Liver (tissue), 3 donors: ENCODE data around the gene HELZ2.

Experiments
- FOXA1 ChIP-seq: IDR thresholded peaks from 2 replicates; pipeline ENCODE4 v1.6.1; 2016; ENCODE audit warnings: antibody characterized with exemption
- GABPA ChIP-seq, 2 donors: IDR thresholded peaks in 1 of 2; conservative IDR thresholded peaks in 1 of 2; 2 replicates each; pipeline ENCODE4 v1.6.1; 2016; ENCODE audit warnings: antibody characterized with exemption in 2 of 2, mild to moderate bottlenecking in 1 of 2, moderate library complexity in 1 of 2
- TF ChIP-seq, protein P1 (sequence below): fragments of 150-350 bp; IDR thresholded peaks from 2 replicates; pipeline ENCODE4 v1.5.1; 2017; ENCODE audit warnings: improper control_type of control experiment, low read depth, low read length; ENCODE audit not compliant: missing input control
- TF ChIP-seq, protein P2 (sequence below): IDR thresholded peaks from 2 replicates; pipeline ENCODE4 v1.6.1; 2016; ENCODE audit warnings: antibody characterized with exemption
- TF ChIP-seq, protein P3 (sequence below): IDR thresholded peaks from 2 replicates; pipeline ENCODE4 v1.6.1; 2016; ENCODE audit warnings: antibody characterized with exemption
- donor health status: healthy.
- donor health status: healthy.

DNA sequence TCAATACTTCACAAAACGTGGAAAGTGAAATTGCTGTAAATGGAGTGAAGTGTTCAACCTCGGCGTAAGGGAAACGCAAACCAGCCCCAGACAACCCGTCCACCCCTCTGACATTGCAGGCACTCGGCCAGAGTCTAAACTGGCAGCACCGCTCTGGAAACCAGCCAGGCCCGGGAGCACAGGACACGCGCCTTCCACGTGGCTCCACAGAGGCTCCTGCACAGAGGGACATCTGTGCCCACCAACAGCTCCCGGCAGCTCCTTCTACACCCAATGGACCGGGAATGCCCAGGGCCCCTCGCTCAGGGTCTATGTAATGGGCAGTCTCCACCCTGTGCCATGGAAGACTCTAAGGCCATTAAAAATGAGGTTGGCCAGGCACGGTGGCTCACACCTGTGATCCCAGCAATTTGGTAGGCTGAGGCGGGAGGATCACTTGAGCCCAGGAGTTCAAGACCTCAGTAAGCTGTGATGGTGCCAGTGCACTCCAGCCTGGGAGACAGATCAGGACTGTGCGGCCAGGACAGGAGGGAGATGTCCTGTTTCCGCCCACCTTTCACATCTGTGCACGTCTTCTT, 3.4 kb upstream of the HELZ2 start:
- TF ChIP-seq, protein P1, sequence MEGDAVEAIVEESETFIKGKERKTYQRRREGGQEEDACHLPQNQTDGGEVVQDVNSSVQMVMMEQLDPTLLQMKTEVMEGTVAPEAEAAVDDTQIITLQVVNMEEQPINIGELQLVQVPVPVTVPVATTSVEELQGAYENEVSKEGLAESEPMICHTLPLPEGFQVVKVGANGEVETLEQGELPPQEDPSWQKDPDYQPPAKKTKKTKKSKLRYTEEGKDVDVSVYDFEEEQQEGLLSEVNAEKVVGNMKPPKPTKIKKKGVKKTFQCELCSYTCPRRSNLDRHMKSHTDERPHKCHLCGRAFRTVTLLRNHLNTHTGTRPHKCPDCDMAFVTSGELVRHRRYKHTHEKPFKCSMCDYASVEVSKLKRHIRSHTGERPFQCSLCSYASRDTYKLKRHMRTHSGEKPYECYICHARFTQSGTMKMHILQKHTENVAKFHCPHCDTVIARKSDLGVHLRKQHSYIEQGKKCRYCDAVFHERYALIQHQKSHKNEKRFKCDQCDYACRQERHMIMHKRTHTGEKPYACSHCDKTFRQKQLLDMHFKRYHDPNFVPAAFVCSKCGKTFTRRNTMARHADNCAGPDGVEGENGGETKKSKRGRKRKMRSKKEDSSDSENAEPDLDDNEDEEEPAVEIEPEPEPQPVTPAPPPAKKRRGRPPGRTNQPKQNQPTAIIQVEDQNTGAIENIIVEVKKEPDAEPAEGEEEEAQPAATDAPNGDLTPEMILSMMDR: no peak
- TF ChIP-seq FOXA1 (no peak), GABPA (IDR thresholded peaks at IDR 0.05 in 1 of 2, conservative IDR thresholded peaks at IDR 0.05 in 1 of 2) (no peak)
- TF ChIP-seq, protein P2, sequence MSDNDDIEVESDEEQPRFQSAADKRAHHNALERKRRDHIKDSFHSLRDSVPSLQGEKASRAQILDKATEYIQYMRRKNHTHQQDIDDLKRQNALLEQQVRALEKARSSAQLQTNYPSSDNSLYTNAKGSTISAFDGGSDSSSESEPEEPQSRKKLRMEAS: no peak
- TF ChIP-seq, protein P3, sequence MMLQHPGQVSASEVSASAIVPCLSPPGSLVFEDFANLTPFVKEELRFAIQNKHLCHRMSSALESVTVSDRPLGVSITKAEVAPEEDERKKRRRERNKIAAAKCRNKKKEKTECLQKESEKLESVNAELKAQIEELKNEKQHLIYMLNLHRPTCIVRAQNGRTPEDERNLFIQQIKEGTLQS: no peak
